HG03103 (cell line): ENCODE results near the gene TPP1.

ENCODE experiments used
- ATAC-seq: cut with Tn5 transposase; IDR thresholded peaks from one replicate; pipeline ENCODE4 v1.9.1; 2021; ENCODE audit warnings: low read depth; ENCODE audit not compliant: unreplicated experiment

TPP1 gene

GRCh38 chr11:6566704-6567370 is 52.4 kb downstream of the TPP1 start:
- no peak for ATAC-seq

- no peak for ATAC-seq
Measured at GRCh38 chr11:6565988-6566703, 53.1 kb downstream of the TPP1 start.

GRCh38 chr11:6565325-6565724 is 53.9 kb downstream of the TPP1 start:
- ATAC-seq: no peak

GRCh38 chr11:6563667-6564066 is 55.6 kb downstream of the TPP1 start:
- no peak for ATAC-seq

GRCh38 chr11:6563121-6563619 is 56.1 kb downstream of the TPP1 start:
- ATAC-seq: no peak
